Fibroblast of lung (primary cell): ENCODE measurements around the gene EMC8. TPM values are rescaled to one million over a fixed set of nuclear protein-coding genes. Genes with fewer than 3 reads are reported as not detected.

ENCODE experiments used
- DNase-seq, 2 donors: peaks; one replicate each; pipeline versions ENCODE4 v3.0.0 to v3.0.0-alpha.2; 2010; ENCODE audit warnings: low read depth in 2 of 2
- H2AFZ ChIP-seq: 2 replicates; pipeline ENCODE4 v1.5.1; 2012; ENCODE audit warnings: low read length, control low read depth, inconsistent platforms
- H3K27ac ChIP-seq: 2 replicates; pipeline ENCODE4 v1.5.1; 2011; ENCODE audit warnings: low read length, control low read depth; ENCODE audit not compliant: insufficient read depth
- H3K27me3 ChIP-seq: 2 replicates; pipeline ENCODE4 v1.5.1; 2011; ENCODE audit warnings: mild to moderate bottlenecking, low read length; ENCODE audit not compliant: control insufficient read depth, insufficient read depth
- H3K36me3 ChIP-seq: 2 replicates; pipeline ENCODE4 v1.5.1; 2011; ENCODE audit warnings: low read length; ENCODE audit not compliant: control insufficient read depth, insufficient read depth
- H3K4me1 ChIP-seq: 2 replicates; pipeline ENCODE4 v1.5.1; 2011; ENCODE audit warnings: low read length; ENCODE audit not compliant: control insufficient read depth, insufficient read depth; ENCODE audit errors: extremely low read depth
- H3K4me2 ChIP-seq: 2 replicates; pipeline ENCODE4 v1.5.1; 2011; ENCODE audit warnings: low read length, control low read depth; ENCODE audit not compliant: insufficient read depth; ENCODE audit errors: extremely low read depth
- H3K4me3 ChIP-seq, 4 experiments: fragments of 200-600 bp in 1 of 4; sonication (generic) in 1 of 4; replicated peaks in 1 of 4; 2 replicates each; pipeline ENCODE4 v1.5.1; 2011 to 2016; ENCODE audit warnings: low read length in 4 of 4, low read depth in 3 of 4, mild to moderate bottlenecking in 3 of 4, control low read depth in 2 of 4, inconsistent platforms in 1 of 4, mixed read lengths in 1 of 4; ENCODE audit not compliant: insufficient read depth in 1 of 4; ENCODE audit errors: control extremely low read depth in 1 of 4
- H3K79me2 ChIP-seq: 2 replicates; pipeline ENCODE4 v1.5.1; 2012; ENCODE audit warnings: mild to moderate bottlenecking, low read length, inconsistent platforms; ENCODE audit not compliant: control insufficient read depth, insufficient read depth
- H3K9ac ChIP-seq: 2 replicates; pipeline ENCODE4 v1.5.1; 2011; ENCODE audit warnings: mild to moderate bottlenecking, low read length, control low read depth; ENCODE audit not compliant: insufficient read depth
- H3K9me3 ChIP-seq: 2 replicates; pipeline ENCODE4 v1.5.1; 2012; ENCODE audit warnings: low read depth, low read length; ENCODE audit not compliant: control insufficient read depth, insufficient read depth
- H4K20me1 ChIP-seq: 2 replicates; pipeline ENCODE4 v1.5.1; 2011; ENCODE audit warnings: low read length; ENCODE audit not compliant: control insufficient read depth, insufficient read depth; ENCODE audit errors: extremely low read depth
- CTCF ChIP-seq, 2 donors: IDR thresholded peaks in 1 of 2; conservative IDR thresholded peaks in 1 of 2; 1 replicate in 1 of 2; 2 replicates in 1 of 2; pipeline ENCODE4 v1.5.1; 2011 to 2012; ENCODE audit warnings: low read length in 2 of 2, control low read depth in 1 of 2, inconsistent platforms in 1 of 2, low read depth in 1 of 2, mild to moderate bottlenecking in 1 of 2
- EZH2 ChIP-seq: IDR thresholded peaks from 2 replicates; pipeline ENCODE4 v1.5.1; 2012; ENCODE audit warnings: low read length, control low read depth, mild to moderate bottlenecking; ENCODE audit errors: missing control alignments
- polyA plus RNA-seq, 2 donors: library from polyadenylated mRNA; depleted of rRNA in 1 of 2; stranded (reverse) in 1 of 2; unstranded in 1 of 2; fragments of >200 nt; gene quantifications; 2 replicates each; pipeline ENCODE4 v1.2.1, GENCODE V29; 2011 to 2012; ENCODE audit warnings: missing spikeins in 1 of 2
- total RNA-seq: library from RNA; depleted of rRNA; stranded (reverse); fragments of >200 nt; gene quantifications from 2 replicates; pipeline ENCODE4 v1.2.1, GENCODE V29; 2014

The EMC8 gene
- total and polyA plus RNA-seq, 2 donors (not counting 1 experiment from before 2014, with no cell fraction given) = 25.1 to 25.9 TPM

GRCh38 chr16:85784813-85785212, 14.5 kb downstream of the EMC8 start:
- no peaks in the 10 kb centered on the region for H4K20me1 ChIP-seq
- H3K4me3 ChIP-seq = no peak overlapping the region
- no peak for DNase-seq
- peaks cover 28% of the 10 kb centered on the region for H3K79me2 ChIP-seq
- no peaks in the 10 kb centered on the region for H3K9me3 ChIP-seq
- peaks cover 25% of the 10 kb centered on the region for H3K36me3 ChIP-seq
- no peak overlapping the region for H3K9ac ChIP-seq
- H3K27me3 ChIP-seq = no peaks in the 10 kb centered on the region
- H3K4me2 ChIP-seq = no peak overlapping the region
- TF ChIP-seq CTCF (conservative IDR thresholded peaks at IDR 0.05 in 1 of 2, IDR thresholded peaks at IDR 0.05 in 1 of 2; ENCODE audit: low read depth in 1 of 2, low read length in 2 of 2) = no peak
- H3K4me1 ChIP-seq = peaks cover 10% of the 10 kb centered on the region
- H2AFZ ChIP-seq = no peak overlapping the region
- no peak overlapping the region for H3K27ac ChIP-seq

DNA sequence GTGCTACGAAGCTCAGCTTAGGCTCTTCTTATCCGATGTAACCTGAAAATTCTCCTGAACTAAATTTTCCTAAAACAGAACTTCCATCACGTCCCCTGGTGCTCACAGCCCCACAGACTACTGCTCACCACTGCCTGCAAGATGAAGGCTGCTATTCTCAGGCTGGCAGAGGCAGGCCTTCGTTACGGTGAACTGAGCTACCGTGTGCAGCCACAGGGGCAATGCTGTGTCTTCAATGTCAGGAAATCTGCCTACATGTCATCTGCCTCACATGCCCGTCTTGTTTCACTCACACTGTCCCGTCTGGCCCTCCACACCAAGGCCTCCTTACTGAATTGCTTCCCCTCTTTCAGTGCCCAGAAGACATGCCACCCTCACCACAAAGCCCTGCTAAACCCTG, 15.9 kb downstream of the EMC8 start:
- DNase-seq = no peak
- peaks cover 22% of the 10 kb centered on the region for H3K79me2 ChIP-seq
- no peak overlapping the region for H3K9ac ChIP-seq

GRCh38 chr16:85782451-85782850, 16.9 kb downstream of the EMC8 start:
- TF ChIP-seq CTCF (conservative IDR thresholded peaks at IDR 0.05 in 1 of 2, IDR thresholded peaks at IDR 0.05 in 1 of 2; ENCODE audit: low read depth in 1 of 2, low read length in 2 of 2) (peak in 1 of 2 donors; percentile 14), EZH2 (no peak)
- H3K79me2 ChIP-seq = peaks cover 17% of the 10 kb centered on the region
- no peaks in the 10 kb centered on the region for H3K27me3 ChIP-seq
- H3K9ac ChIP-seq = no peak overlapping the region
- DNase-seq = peak; percentile 40 to 51
- H4K20me1 ChIP-seq = no peaks in the 10 kb centered on the region
- H3K9me3 ChIP-seq = no peaks in the 10 kb centered on the region
- no peak overlapping the region for H3K4me2 ChIP-seq
- no peak overlapping the region for H2AFZ ChIP-seq
- no peak overlapping the region for H3K4me3 ChIP-seq
- H3K36me3 ChIP-seq = peaks cover 26% of the 10 kb centered on the region
- H3K27ac ChIP-seq = peak overlapping the region; percentile 58
- peaks cover 10% of the 10 kb centered on the region for H3K4me1 ChIP-seq

More for the DNA sequence above, 15.9 kb downstream of the EMC8 start:
- H3K27me3 ChIP-seq = no peaks in the 10 kb centered on the region
- H4K20me1 ChIP-seq = no peaks in the 10 kb centered on the region
- H3K4me2 ChIP-seq = no peak overlapping the region
- TF ChIP-seq EZH2 = no peak
- peaks cover 26% of the 10 kb centered on the region for H3K36me3 ChIP-seq
- H2AFZ ChIP-seq = no peak overlapping the region
- no peaks in the 10 kb centered on the region for H3K9me3 ChIP-seq
- H3K4me3 ChIP-seq = no peak overlapping the region
- H3K27ac ChIP-seq = no peak overlapping the region
- peaks cover 10% of the 10 kb centered on the region for H3K4me1 ChIP-seq
